Prostate gland (tissue), 2 donors: ENCODE results near the gene SGMS2. TPM values are rescaled to one million over a fixed set of nuclear protein-coding genes. Genes with fewer than 3 reads are reported as not detected.

ENCODE experiments used
- DNase-seq: peaks from one replicate; pipeline ENCODE4 v3.0.0-alpha.2; 2019; ENCODE audit warnings: low spot score
- H3K27ac ChIP-seq, 2 donors: fragments of 200-600 bp; sonication (generic); 2 replicates each; pipeline ENCODE4 v1.5.1; 2017 to 2019
- H3K27me3 ChIP-seq: fragments of 200-600 bp; sonication (generic); replicated peaks from 2 replicates; pipeline ENCODE4 v1.5.1; 2019; ENCODE audit not compliant: insufficient read depth
- H3K36me3 ChIP-seq, 2 donors: fragments of 200-600 bp; sonication (generic); 1 replicate in 1 of 2; 2 replicates in 1 of 2; pipeline versions ENCODE4 v1.5.1 to v1.8.1; 2017 to 2019
- H3K4me1 ChIP-seq: fragments of 200-600 bp; sonication (generic); replicated peaks from 2 replicates; pipeline ENCODE4 v1.5.1; 2019
- H3K4me3 ChIP-seq, 2 donors: fragments of 200-600 bp; sonication (generic); 2 replicates each; pipeline ENCODE4 v1.5.1; 2017 to 2019
- H3K9me3 ChIP-seq: fragments of 200-600 bp; sonication (generic); 2 replicates; pipeline ENCODE4 v1.5.1; 2017
- POLR2A ChIP-seq: fragments of 450-650 bp; IDR thresholded peaks from one replicate; pipeline ENCODE4 v1.6.1; 2016; ENCODE audit warnings: antibody characterized with exemption, mild to moderate bottlenecking
- POLR2AphosphoS5 ChIP-seq: sonication (generic); formaldehyde crosslinking; IDR thresholded peaks from one replicate; pipeline ENCODE4 v1.6.1; 2017; ENCODE audit warnings: antibody characterized with exemption
- WGBS: methylation state at CpG from one replicate; pipeline ENCODE4 v1.1.5; 2018; 5-methylcytosine and 5-hydroxymethylcytosine counted together
- intact Hi-C: fragments of 100-400 bp; cut with DNase I; formaldehyde crosslinking; loops from one replicate; pipeline ENCODE4 v1.14.2; 2022
- total RNA-seq, 2 donors: library from RNA; depleted of rRNA; stranded (reverse); fragments of >200 nt; gene quantifications; one replicate each; pipeline ENCODE4 v1.1.0, GENCODE V29; 2016
- TF ChIP-seq, protein P1 (sequence below), 4 experiments: fragments of 200-600 bp in 2 of 4; fragments of 450-650 bp in 2 of 4; sonication (generic) in 2 of 4; IDR thresholded peaks; 1 replicate in 3 of 4; 2 replicates in 1 of 4; pipeline ENCODE4 v1.5.1; 2016 to 2019; ENCODE audit warnings: antibody characterized with exemption in 4 of 4, mild to moderate bottlenecking in 2 of 4, moderate library complexity in 2 of 4

Gene SGMS2
- total RNA-seq, 2 donors from 2014 or later: 37.4 to 53.6 TPM

DNA sequence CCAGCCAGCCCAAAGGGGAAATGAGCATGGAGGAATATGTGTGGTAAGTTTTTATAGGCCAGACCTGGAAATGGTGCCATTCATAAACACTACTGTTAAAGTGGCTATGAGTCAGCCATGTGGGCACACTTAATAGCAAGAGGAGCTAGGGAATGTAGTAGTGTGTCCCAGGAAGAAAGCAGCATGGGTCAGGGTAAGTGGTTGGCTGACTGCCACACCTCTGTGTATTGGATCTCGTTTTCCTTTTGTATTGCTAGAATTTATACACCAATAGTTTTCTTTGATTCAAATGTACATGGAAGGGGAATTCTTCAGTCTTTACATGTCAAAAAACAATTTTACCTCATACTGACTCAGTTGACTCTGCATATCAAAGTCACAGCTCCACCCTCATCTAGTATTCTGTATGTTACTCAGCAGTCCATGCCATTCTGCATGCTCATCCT lies 22.9 kb upstream of the SGMS2 start:
- TF ChIP-seq POLR2A: no peak
- no peak for TF ChIP-seq POLR2AphosphoS5
- TF ChIP-seq, protein P1, sequence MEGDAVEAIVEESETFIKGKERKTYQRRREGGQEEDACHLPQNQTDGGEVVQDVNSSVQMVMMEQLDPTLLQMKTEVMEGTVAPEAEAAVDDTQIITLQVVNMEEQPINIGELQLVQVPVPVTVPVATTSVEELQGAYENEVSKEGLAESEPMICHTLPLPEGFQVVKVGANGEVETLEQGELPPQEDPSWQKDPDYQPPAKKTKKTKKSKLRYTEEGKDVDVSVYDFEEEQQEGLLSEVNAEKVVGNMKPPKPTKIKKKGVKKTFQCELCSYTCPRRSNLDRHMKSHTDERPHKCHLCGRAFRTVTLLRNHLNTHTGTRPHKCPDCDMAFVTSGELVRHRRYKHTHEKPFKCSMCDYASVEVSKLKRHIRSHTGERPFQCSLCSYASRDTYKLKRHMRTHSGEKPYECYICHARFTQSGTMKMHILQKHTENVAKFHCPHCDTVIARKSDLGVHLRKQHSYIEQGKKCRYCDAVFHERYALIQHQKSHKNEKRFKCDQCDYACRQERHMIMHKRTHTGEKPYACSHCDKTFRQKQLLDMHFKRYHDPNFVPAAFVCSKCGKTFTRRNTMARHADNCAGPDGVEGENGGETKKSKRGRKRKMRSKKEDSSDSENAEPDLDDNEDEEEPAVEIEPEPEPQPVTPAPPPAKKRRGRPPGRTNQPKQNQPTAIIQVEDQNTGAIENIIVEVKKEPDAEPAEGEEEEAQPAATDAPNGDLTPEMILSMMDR (IDR thresholded peaks at IDR 0.05): no peak
- intact Hi-C loops: no loop called here
- no peaks in the 10 kb centered on the region for H3K4me1 ChIP-seq
- no peaks in the 10 kb centered on the region for H3K36me3 ChIP-seq
- DNase-seq: no peak
- no peaks in the 10 kb centered on the region for H3K27me3 ChIP-seq
- H3K4me3 ChIP-seq: no peak overlapping the region
- H3K9me3 ChIP-seq: no peaks in the 10 kb centered on the region
- H3K27ac ChIP-seq: no peak overlapping the region
- WGBS: 62% methylated on average over 1 of the region's 1 CpG

DNA sequence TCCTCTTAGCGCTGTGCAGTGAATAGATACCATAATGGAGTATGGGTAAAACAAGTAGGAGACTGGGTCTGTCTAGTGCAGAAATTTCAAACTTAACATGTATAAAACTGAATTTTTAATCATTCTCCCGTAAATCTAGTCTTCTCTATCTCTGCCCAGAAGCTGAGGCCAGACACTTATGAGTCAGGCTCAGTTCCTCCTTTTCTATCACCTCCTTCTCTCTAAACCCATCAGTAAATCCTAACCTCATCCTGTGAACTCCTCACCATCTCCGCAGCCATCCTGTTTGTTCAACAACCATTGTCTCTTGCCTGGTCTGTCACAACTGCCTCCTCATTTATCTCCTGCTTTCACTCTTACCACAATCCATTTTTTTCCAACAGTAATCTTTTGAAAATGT lies 19.8 kb upstream of the SGMS2 start:
- 88% methylated on average over 3 of the region's 3 CpGs for WGBS
- Histone ChIP-seq H3K4me1 (no peaks in the 10 kb centered on the region), H3K9me3 (no peaks in the 10 kb centered on the region), H3K36me3 (no peaks in the 10 kb centered on the region), H3K4me3 (no peak overlapping the region), H3K27ac (no peak overlapping the region), H3K27me3 (no peaks in the 10 kb centered on the region)
- intact Hi-C loops: no loop called here
- DNase-seq: no peak
- no peak for TF ChIP-seq POLR2A
- TF ChIP-seq POLR2AphosphoS5: no peak
- TF ChIP-seq, protein P1 (IDR thresholded peaks at IDR 0.05): no peak

DNA sequence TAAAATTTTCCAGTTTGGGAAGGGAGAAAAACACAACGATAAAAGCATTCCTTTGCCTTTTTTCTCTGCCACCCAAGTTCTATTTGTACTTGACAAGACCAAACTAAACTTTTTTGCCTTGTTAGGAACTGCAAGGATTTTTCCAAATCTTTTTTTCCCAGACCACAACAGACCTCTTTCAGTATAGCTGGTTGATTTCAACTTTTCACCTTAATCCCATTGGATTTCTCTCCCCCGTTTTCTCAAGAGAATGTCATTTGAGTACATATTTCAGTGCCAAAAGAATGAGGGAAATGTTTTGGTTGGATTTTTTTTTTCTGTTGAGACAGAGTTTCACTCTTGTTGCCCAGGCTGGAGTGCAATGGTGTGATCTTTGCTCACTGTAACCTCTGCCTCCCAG lies 18.5 kb upstream of the SGMS2 start:
- Histone ChIP-seq H3K36me3 (no peaks in the 10 kb centered on the region), H3K4me3 (no peak overlapping the region), H3K4me1 (no peaks in the 10 kb centered on the region), H3K9me3 (no peaks in the 10 kb centered on the region), H3K27ac (no peak overlapping the region), H3K27me3 (no peaks in the 10 kb centered on the region)
- DNase-seq: no peak
- WGBS: 19% methylated on average over 2 of the region's 2 CpGs
- intact Hi-C loops: no loop called here
- TF ChIP-seq, protein P1 (IDR thresholded peaks at IDR 0.05): no peak
- TF ChIP-seq POLR2AphosphoS5: no peak

DNA sequence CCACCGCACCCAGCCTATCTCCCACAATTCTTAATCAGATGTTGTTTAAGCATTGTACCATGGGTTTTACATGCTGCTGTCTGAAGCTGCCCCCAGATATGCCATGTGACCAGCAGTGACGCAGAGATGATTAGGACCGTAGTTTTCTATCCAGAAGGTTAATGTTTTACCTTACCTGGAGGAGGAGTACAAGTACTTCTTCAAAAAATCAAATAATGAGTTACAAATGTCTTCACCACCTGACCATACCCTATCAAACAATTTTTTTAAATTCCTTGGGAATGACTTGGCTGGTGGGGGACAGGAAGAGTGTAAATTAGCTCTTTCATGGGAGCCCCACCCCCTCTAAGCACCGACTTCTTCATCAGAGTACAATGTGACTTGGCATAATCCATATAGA lies 16.2 kb upstream of the SGMS2 start:
- no peak overlapping the region for H3K27ac ChIP-seq
- TF ChIP-seq, protein P1 (IDR thresholded peaks at IDR 0.05): no peak
- TF ChIP-seq POLR2A: no peak
- TF ChIP-seq POLR2AphosphoS5: no peak
- H3K4me1 ChIP-seq: no peaks in the 10 kb centered on the region
- no peak for DNase-seq
- WGBS: 92% methylated on average over 4 of the region's 4 CpGs
- no peak overlapping the region for H3K4me3 ChIP-seq
- no peaks in the 10 kb centered on the region for H3K36me3 ChIP-seq
- H3K27me3 ChIP-seq: no peaks in the 10 kb centered on the region
- intact Hi-C loops: no loop called here
- H3K9me3 ChIP-seq: no peaks in the 10 kb centered on the region

DNA sequence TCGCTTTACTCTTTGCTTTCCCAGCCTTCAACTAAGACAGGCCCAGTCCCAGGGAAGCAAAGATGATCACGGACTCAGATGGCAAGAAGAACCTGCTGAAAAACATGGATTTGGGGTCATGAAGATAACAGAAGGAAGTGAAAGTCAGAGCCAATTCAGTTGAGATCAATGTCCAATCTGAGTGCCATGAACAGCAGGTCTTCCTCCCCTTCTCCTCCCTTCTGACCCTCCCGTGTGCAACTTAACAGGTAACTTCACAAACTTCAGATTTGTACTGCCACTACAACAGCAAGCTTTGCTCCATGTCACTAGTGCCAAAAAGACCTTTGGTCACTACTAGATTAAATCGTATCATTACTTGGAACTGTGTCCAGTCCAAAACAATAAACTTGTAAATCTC lies 15.5 kb upstream of the SGMS2 start:
- 78% methylated on average over 4 of the region's 4 CpGs for WGBS

More for the DNA sequence above, 15.5 kb upstream of the SGMS2 start:
- H3K9me3 ChIP-seq: no peaks in the 10 kb centered on the region
- H3K27ac ChIP-seq: no peak overlapping the region
- H3K27me3 ChIP-seq: no peaks in the 10 kb centered on the region
- no peak overlapping the region for H3K4me3 ChIP-seq
- intact Hi-C loops: no loop called here
- H3K36me3 ChIP-seq: no peaks in the 10 kb centered on the region
- TF ChIP-seq POLR2A (no peak), POLR2AphosphoS5 (no peak)
- TF ChIP-seq, protein P1 (IDR thresholded peaks at IDR 0.05): no peak
- DNase-seq: no peak
- H3K4me1 ChIP-seq: no peaks in the 10 kb centered on the region
